A549 (cell line): ENCODE data around the gene AR.

Source experiments
- POLR2A ChIP-seq: IDR thresholded peaks from 2 replicates; pipeline ENCODE4 v1.6.1; 2012; ENCODE audit warnings: mild to moderate bottlenecking, low read length
- TF ChIP-seq, protein P1 (sequence below): fragments of >200 bp; sonication (Bioruptor Twin); formaldehyde crosslinking; IDR thresholded peaks from 3 replicates; pipeline ENCODE4 v1.5.1; 2016

DNA sequence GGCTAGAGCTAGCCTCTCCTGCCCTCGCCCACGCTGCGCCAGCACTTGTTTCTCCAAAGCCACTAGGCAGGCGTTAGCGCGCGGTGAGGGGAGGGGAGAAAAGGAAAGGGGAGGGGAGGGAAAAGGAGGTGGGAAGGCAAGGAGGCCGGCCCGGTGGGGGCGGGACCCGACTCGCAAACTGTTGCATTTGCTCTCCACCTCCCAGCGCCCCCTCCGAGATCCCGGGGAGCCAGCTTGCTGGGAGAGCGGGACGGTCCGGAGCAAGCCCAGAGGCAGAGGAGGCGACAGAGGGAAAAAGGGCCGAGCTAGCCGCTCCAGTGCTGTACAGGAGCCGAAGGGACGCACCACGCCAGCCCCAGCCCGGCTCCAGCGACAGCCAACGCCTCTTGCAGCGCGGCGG is at the start of gene AR:
- TF ChIP-seq, protein P1, sequence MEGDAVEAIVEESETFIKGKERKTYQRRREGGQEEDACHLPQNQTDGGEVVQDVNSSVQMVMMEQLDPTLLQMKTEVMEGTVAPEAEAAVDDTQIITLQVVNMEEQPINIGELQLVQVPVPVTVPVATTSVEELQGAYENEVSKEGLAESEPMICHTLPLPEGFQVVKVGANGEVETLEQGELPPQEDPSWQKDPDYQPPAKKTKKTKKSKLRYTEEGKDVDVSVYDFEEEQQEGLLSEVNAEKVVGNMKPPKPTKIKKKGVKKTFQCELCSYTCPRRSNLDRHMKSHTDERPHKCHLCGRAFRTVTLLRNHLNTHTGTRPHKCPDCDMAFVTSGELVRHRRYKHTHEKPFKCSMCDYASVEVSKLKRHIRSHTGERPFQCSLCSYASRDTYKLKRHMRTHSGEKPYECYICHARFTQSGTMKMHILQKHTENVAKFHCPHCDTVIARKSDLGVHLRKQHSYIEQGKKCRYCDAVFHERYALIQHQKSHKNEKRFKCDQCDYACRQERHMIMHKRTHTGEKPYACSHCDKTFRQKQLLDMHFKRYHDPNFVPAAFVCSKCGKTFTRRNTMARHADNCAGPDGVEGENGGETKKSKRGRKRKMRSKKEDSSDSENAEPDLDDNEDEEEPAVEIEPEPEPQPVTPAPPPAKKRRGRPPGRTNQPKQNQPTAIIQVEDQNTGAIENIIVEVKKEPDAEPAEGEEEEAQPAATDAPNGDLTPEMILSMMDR = no peak
- TF ChIP-seq POLR2A = no peak
